Measurements from ENCODE around the gene MPPED1. TPM values are rescaled to one million over a fixed set of nuclear protein-coding genes. Genes with fewer than 3 reads are reported as not detected.

Gene MPPED1
- total RNA-seq, 4 donors from 2014 or later = 0.23 to 0.99 (median 0.80) TPM; not detected in 1

DNA sequence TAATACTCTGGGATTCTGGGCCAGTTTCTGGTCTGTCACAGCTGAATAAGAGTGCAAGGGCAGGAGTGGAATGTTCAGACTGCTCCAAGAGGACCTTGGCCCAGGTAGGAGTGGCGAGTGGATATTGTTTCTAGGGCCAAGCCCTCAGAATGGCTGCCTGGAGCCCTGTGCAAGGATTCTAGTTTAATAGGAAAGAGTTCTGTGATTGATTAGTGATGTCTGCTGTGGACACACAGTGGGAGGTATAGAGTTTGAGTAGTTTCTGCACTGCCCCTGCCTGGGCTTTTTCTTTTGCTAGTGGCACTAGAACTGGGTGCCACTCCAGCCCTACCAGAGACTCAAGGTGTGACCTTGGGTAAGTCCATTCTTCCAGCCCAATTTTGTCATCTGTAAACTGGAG, 9.7 kb upstream of the MPPED1 start:
- Histone ChIP-seq H3K36me3 (no peaks in the 10 kb centered on the region), H3K27me3 (peaks cover 72% of the 10 kb centered on the region), H3K4me3 (no peak overlapping the region), H3K9me3 (no peaks in the 10 kb centered on the region), H3K4me1 (peaks cover 25% of the 10 kb centered on the region), H3K27ac (no peak overlapping the region)
- no peak for DNase-seq (ENCODE audit: low spot score in 2 of 2)
- WGBS = 89% methylated on average over 1 of the region's 1 CpG
- TF ChIP-seq POLR2A (IDR thresholded peaks at IDR 0.05) (no peak), POLR2AphosphoS5 (IDR thresholded peaks at IDR 0.05) (no peak), EP300 (IDR thresholded peaks at IDR 0.05) (no peak)
- TF ChIP-seq, protein P1, sequence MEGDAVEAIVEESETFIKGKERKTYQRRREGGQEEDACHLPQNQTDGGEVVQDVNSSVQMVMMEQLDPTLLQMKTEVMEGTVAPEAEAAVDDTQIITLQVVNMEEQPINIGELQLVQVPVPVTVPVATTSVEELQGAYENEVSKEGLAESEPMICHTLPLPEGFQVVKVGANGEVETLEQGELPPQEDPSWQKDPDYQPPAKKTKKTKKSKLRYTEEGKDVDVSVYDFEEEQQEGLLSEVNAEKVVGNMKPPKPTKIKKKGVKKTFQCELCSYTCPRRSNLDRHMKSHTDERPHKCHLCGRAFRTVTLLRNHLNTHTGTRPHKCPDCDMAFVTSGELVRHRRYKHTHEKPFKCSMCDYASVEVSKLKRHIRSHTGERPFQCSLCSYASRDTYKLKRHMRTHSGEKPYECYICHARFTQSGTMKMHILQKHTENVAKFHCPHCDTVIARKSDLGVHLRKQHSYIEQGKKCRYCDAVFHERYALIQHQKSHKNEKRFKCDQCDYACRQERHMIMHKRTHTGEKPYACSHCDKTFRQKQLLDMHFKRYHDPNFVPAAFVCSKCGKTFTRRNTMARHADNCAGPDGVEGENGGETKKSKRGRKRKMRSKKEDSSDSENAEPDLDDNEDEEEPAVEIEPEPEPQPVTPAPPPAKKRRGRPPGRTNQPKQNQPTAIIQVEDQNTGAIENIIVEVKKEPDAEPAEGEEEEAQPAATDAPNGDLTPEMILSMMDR (IDR thresholded peaks at IDR 0.05) = no peak

DNA sequence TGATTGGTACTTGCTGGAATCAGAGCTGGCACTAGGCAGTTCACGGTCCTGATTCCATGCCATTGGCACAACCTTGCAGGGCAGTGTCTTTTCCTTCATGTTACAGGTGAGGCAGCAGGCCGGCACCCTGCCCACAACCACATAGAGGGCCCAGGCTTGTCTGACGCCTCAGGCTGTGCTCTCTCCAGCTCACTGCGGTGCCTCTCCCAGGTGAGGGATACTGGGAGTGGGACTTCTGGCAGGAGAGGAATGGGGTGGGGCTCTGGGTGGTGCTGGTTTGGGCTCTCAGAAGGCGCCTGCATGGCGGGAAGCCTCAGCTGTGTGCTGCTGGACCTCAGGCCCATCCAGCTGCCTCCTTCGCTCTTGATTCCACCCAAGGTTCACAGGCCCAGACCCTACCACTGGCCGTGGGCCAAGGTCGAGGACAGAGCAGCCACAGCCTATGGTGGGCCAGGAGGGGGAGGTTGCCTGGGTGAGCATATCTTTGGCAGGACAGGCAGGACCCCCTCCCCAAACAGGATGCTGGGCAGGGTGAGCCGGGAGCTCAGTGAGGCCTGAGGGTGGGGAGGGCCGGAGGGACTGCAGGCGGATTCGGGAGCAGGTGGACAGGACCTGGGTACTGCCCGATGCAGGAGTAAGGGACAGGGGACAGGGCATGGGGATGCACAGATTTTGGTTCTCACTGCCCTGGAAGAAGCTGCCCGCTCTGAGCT, 7.0 kb upstream of the MPPED1 start:
- TF ChIP-seq, protein P1 (IDR thresholded peaks at IDR 0.05) = no peak
- TF ChIP-seq POLR2A (IDR thresholded peaks at IDR 0.05) = no peak
- H3K4me1 ChIP-seq = peaks cover 25% of the 10 kb centered on the region
- no peaks in the 10 kb centered on the region for H3K9me3 ChIP-seq
- H3K36me3 ChIP-seq = no peaks in the 10 kb centered on the region
- no peak overlapping the region for H3K27ac ChIP-seq
- DNase-seq (ENCODE audit: low spot score in 2 of 2) = no peak
- WGBS = 54% methylated on average over 5 of the region's 15 CpGs
- no peak overlapping the region for H3K4me3 ChIP-seq
- H3K27me3 ChIP-seq = peaks cover 58% of the 10 kb centered on the region

DNA sequence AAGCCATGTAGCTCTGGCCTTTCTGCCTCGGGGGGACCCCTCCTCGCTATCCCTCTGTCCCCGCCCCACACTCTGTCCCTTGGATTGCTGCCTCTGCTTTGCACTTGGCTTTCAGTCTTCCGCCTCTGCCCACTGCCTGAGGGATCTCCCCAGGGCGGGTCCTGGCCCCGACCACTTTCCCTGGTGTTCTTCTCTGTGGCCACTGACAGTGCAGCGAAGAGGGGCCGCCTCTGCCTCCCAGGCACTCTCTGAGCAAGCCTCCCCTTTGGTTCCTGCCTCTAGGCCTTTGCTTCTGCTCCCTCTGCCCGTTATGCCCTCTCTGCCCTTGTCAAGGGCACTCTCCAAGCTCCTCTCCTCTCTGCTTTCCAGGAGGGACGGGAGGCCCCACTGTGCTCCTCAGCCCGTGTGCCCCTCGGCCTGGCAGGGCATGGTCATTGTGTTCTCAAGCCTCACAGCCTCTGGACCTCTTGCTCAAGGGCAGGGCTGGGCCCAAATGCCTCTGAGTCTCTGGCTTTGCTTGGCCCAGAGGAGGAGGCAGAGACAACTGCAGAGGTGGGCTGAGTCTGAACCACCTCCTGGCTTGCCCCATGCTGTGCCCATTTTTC, 5.5 kb upstream of the MPPED1 start:
- TF ChIP-seq EP300 (IDR thresholded peaks at IDR 0.05) = no peak
- TF ChIP-seq, protein P1 (IDR thresholded peaks at IDR 0.05) = no peak
- no peak for TF ChIP-seq POLR2AphosphoS5 (IDR thresholded peaks at IDR 0.05)
- TF ChIP-seq POLR2A (IDR thresholded peaks at IDR 0.05) = no peak
- no peaks in the 10 kb centered on the region for H3K9me3 ChIP-seq
- WGBS = 67% methylated on average over 7 of the region's 12 CpGs
- no peak for DNase-seq (ENCODE audit: low spot score in 2 of 2)
- H3K27ac ChIP-seq = no peak overlapping the region
- H3K4me3 ChIP-seq = no peak overlapping the region
- H3K4me1 ChIP-seq = peaks cover 25% of the 10 kb centered on the region
- no peaks in the 10 kb centered on the region for H3K36me3 ChIP-seq
- H3K27me3 ChIP-seq = peaks cover 58% of the 10 kb centered on the region

DNA sequence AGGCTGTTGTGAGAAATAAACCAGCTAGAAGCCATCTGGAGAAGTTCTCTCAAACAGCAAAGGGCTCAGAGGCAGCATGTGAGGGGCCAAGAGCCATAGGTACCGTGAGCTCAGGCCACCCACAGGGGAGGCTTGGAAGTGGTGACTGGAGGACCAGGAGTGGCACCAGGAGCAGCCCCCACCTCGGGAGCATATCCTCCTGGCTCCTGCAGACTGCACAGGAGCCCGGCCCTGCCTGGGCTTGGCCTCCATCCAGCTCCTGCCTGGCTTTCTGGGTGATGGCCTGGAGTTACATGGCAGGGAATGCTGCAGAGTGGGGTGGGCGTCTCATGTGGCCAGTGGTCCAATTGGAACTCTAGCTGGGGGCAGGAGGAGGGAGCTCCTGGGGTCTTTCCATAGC, 4.2 kb upstream of the MPPED1 start:
- H3K27me3 ChIP-seq = peaks cover 58% of the 10 kb centered on the region

DNA sequence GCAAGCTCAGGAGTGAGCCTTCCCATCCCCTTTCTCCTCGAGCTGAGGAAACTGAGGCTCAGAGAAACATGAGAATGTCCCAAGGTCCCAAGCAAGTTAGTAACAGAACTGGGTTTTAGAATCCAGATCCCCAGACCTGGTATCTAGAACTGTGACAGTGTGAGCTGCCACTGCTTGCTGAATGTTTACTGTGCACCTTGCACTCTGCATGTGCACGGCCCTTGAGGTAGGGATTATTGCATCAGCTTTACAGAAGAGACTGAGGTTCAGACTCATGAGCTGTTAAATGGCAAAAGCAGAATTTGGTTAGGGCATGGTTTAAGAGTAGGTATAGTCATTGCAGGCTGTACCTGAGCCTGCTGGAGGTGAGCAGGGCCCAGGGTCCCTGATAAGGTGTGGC, 3.8 kb upstream of the MPPED1 start:
- TF ChIP-seq, protein P1 (IDR thresholded peaks at IDR 0.05) = no peak
- no peak for TF ChIP-seq EP300 (IDR thresholded peaks at IDR 0.05)
- no peak for TF ChIP-seq POLR2AphosphoS5 (IDR thresholded peaks at IDR 0.05)
- TF ChIP-seq POLR2A (IDR thresholded peaks at IDR 0.05) = no peak
- Histone ChIP-seq H3K27ac (no peak overlapping the region), H3K36me3 (no peaks in the 10 kb centered on the region), H3K27me3 (peaks cover 61% of the 10 kb centered on the region), H3K4me3 (no peak overlapping the region), H3K9me3 (no peaks in the 10 kb centered on the region), H3K4me1 (peaks cover 35% of the 10 kb centered on the region)
- no peak for DNase-seq (ENCODE audit: low spot score in 2 of 2)
- WGBS = 63% methylated on average over 1 of the region's 2 CpGs

More for the DNA sequence above, 4.2 kb upstream of the MPPED1 start:
- DNase-seq (ENCODE audit: low spot score in 2 of 2) = no peak
- Histone ChIP-seq H3K27ac (no peak overlapping the region), H3K4me3 (no peak overlapping the region), H3K9me3 (no peaks in the 10 kb centered on the region), H3K36me3 (no peaks in the 10 kb centered on the region), H3K4me1 (peaks cover 33% of the 10 kb centered on the region)
- WGBS = no CpG with 5 or more reads among the region's 4 CpGs
- no peak for TF ChIP-seq POLR2A (IDR thresholded peaks at IDR 0.05)
- TF ChIP-seq, protein P1 (IDR thresholded peaks at IDR 0.05) = no peak
- TF ChIP-seq EP300 (IDR thresholded peaks at IDR 0.05) = no peak
- TF ChIP-seq POLR2AphosphoS5 (IDR thresholded peaks at IDR 0.05) = no peak

Measured in suprapubic skin (tissue), 4 donors.